HG03095 (cell line): ENCODE results near the gene IGF1.

Source experiments
- ATAC-seq: cut with Tn5 transposase; IDR thresholded peaks from one replicate; pipeline ENCODE4 v1.9.1; 2021; ENCODE audit warnings: moderate library complexity; ENCODE audit not compliant: unreplicated experiment

IGF1 gene

DNA sequence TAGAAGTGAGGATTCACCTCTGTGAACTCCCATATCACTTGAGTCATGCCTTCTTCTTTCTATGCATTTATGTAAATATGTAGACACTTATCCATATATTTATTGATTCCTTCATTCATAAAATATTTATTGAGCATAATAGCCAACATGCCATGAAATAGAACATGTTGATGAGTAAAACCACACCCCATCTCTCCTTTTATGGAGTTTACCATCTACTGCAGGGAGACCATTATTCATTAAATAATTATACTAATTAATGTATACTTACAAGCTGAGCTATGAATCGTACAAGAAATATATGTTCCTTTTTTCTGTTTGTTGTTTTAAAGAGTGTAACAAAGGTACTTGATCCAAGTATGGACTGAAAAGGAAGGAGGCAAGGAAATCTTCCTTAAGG lies 17.4 kb upstream of the IGF1 start:
- ATAC-seq: no peak

DNA sequence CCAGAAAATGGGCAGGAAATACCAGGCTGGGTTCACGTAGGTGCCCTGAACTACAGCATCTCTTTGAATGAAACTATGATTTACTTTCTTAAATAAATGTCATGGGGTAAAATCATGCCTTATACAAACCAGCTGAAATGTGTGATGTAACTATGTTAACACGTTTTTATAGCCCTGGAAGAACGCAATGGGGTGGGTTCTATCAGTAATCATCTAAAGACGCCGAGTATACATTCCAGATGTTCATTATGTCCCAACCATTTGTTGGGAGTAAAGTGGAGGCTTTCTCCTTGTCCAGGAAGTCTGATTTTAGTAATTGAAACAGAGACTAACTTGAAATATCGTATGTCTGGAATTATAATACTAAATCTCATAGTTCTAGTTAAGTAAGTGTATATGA lies 16.2 kb upstream of the IGF1 start:
- ATAC-seq: no peak

DNA sequence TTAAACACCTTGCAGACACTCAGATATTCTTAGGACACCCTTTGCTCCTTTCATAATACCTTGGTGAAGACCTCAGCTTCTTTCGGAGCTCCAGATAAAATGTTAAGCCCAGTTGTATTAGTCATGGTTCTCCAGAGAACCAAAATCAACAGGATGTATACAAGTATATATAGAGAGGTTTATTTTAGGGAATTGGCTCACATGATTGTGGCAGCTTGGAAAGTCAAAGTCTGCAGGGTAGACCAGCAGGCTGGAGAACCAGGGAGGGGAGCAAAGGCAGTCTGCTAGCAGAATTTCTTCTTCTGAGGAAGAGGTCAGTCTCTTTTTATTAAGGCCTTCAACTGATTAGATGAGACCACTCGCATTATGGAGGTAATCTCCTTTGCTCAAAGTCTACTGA lies 6.9 kb upstream of the IGF1 start:
- ATAC-seq: no peak

DNA sequence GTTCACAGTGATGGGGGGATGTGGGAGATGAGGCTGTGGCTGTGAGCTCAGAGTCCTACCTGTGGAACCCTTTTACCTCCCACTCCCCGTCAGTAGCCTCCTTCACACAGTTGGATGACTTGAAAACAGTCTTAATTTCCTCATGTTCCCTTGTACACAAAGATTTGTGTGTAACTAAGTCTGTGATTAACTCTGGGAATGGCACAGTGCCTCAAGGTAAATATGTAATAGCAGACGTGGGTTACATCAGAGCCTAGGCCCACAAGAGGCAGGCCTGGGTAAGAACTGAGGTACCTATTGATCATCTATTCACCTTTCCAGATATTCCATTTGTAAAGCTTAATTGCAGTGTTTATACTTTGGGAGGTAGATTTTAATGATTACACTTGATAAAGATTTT lies 5.8 kb upstream of the IGF1 start:
- no peak for ATAC-seq

DNA sequence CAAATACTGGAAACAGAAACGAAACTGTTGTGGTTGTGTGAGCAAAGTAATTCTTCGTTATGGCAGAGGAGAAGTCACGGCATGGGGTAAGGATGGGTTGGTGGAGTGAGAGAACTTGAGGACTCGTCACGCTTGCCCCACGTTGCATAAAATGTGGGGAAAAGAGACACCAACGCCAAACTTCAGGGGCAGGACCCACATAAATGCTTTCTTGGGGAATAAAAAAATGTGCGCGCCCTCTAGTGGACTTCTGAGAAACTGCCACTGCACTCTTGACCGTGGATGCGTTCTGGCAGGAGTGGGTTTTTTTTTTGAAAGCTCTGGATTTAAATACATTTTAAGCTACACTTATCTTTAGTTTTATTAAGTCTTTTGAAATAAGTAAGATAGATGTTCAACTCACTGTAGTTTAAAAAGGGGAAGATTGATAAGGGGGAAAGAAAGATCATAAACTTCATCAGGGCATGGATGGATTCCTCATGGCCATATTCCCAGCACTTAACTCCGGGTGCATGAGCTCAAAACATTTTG lies 4.1 kb upstream of the IGF1 start:
- ATAC-seq: peak; percentile 40

DNA sequence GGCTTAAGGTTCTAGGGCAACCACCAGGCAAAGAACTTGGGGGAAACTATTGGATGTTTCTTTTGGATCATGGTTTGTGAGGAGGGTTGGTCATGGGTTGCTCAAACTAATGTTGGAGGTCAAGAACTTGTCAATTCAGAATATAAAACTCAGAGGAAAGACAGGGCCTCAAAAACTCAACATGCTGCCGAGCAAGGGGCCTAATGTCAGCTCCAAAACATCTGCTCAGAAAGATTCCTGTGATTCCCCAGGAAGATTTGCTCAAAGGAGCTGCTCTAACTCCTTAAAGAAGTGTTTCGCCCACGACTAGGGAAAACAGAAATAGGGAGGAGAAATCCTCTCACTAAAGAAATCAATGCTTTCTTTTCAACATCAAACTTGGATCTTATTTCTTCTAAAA lies 3.7 kb upstream of the IGF1 start:
- peak; percentile 18 for ATAC-seq

DNA sequence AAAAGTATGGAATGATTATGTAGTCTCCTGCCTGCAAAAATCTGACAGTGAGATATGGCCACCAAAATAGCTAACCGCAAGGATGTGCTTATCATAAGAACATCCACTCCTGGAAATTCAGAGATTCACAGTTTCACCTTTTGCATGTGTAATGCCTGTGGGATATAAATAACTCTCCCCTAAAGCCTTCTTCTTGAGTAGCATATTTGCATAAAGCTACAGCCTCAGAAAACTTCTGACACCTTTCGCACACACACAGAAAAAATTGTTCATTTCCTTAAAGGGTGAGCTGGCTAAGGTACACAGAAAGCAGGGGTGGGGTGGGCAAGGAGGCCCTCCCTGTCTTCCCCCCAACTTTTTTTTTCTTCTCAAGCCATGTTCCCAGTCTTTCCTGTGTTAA lies 3.1 kb upstream of the IGF1 start:
- peak; percentile 55 for ATAC-seq

DNA sequence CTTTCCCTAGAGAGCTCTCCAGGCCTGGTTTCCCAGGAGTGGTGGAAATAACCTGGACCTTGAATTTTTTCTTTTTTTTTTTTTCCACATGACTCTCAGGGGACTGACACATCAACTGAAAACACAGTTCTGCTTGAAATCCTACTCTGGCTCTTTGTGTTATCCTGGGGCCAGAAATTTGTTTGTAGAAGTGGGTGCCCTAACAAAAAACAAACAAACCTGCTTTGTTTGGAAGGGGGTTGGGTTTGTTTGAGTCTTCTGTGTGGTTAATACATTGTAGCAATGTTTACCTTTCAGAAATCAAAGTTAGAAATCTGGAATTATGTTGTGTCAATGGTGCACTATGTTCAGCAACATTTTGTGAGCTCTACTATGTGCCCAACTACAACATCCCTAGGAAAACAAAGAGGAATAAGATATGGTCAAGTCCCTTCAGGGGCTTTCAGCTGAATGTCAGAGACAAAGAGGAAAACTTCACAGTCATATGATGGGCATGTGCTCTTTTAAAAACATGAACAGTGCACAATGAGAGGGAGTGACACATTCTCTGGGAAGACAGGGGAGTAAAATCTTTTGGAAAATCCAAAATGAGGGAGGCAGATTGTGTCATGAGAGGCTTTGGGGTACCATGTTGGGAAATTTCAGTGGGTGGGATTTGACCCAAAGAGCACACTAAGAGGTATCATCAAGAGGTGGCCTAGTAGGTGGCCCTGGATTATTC lies 1.5 kb upstream of the IGF1 start:
- no peak for ATAC-seq

DNA sequence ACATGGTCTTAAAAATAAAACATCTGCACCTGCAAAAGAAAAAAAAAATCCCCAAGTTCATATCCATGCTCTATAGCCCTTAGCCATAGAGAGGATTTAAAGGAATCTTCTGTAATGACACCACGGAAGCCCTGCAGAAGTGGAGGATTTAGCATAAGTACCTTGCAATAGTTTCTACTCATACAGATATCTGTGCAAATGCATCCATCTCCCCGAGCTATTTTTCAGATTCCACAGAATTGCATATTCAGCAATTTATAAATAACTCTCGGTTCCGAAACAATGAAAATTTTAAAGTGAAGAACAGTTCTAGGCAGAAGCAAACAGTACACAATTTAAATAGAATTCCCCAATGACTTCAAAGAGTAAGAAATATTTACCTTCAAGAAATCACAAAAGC lies 424 bp downstream of the IGF1 start:
- no peak for ATAC-seq

DNA sequence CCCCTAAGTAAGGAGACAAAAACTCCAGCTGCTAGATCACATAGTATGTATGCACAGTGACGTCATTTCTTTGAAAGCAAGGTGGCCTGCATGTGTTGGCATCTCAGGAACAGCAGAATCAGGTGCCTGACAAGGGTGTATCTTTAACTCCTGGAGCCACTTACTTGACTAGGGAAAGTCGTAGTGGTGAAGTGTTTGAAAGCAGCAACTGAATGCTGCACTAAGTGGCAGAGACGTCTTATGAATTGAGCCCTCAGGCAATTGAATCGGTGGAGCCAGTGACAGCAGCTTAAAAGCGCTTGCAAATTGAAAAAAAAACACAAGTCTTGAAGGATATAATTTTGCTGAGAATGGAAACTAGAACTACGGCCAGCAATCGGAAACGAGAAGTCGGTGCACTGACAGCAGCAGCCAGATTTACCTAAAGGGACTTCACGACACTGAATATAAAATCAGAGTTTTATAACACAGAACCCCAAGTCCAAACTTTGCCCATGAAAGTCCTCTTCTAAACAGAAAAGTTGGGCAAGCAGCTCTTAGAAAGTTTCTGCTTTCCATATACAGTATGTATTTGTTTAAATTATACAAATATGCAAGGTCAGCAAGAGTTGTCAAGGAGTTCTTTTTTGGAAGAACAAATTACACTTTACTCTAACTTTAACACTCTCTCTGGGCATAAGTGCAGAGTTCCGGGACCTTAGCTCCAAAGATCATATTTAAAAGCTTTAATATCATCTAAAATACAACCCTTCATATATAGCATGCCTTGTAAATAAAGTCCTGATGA lies 1.1 kb downstream of the IGF1 start:
- ATAC-seq: peak; percentile 25

DNA sequence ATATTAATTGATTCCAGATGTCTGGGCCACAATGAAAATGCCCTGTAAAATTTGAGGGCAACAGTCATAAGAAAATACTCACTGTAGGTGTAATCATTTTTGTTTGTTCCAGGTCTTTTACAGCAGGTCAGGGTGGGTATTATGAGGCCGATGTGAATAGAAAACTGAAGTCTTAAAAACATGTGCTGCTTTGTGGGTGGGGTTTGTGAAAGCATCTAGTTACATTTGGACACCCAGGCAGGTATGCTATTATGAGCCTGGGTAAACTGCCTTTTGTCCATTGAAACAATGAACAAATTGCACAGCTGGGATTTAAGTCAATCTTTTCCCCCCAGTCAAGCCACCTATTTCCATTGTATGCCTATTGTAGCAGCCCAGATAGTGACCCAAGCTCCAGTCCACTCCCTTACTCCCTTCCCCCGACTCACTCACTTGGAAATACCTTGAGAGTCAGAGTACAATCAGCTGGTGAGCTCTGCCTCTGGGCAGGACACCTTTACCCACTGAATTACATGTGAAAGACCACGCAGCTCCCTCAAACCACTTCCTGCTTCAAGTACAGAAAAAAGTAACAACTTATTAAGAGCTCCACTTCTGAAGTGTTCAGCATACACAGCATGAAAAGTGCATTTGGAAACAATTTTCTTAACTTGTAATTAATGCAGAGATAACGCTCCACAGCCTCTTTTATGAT lies 1.8 kb downstream of the IGF1 start:
- peak; percentile 65 for ATAC-seq

DNA sequence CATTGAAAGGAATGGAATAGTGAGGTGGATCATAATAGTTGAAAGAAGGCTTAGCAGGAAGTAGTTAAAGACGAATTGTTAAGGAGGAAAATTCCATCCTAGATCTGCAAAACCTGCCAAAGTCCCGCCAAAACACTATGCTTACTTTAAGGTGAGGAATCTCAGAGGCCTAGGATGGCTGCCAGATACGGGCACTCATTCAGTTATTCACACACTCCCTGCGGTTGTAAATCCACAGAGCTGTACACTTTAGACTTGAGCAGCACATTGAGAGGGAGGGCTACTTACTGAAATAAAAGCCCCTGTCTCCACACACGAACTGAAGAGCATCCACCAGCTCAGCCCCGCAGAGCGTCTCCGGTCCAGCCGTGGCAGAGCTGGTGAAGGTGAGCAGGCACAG lies 5.0 kb downstream of the IGF1 start:
- ATAC-seq: no peak

DNA sequence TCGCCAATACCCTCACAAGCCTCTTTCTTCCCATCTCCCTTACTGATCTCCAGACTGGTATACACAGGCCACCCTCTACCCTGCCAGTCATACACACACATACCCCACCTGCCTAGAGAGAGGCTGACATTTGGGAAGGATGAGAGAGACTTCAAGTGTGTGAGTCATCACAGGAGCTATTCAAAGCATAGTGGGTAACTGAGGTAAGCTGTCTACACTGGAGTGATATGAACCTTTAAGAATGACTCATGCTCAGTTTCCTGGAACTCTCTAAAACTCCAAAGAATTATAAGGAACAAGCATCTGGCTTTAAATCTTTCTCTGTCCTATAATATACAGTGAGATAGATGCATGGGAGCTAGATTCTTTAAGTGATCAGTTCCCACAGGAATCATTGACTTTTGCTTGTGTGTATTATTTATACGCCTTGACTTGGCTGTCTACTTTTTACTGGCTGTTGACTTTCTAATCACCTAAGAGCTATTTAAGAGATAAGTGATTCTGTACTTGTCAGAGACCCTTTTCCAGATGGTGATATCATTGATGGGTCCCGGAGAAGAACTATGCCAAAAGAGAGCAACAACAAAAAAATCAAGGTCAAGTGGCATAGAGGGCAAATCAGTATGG lies 5.8 kb downstream of the IGF1 start:
- ATAC-seq: no peak

DNA sequence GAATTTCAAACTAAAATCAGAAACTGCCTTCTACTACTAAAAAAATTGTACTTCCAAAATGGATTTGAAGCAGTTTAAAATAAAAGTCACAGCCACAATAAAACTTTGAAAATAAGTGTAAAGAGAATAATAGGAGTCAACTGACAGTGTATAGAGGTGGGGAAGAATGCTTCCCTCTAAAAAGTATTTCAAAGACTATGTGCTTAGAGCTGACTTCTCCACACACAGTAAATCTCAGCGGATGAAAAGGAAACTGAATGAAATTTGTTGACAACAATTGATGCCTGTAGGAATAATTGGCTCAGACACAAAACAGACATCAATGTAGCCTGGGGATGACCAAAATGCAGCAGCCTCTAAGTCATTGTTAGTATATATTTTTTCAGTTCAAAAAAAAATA lies 7.9 kb downstream of the IGF1 start:
- ATAC-seq: no peak

DNA sequence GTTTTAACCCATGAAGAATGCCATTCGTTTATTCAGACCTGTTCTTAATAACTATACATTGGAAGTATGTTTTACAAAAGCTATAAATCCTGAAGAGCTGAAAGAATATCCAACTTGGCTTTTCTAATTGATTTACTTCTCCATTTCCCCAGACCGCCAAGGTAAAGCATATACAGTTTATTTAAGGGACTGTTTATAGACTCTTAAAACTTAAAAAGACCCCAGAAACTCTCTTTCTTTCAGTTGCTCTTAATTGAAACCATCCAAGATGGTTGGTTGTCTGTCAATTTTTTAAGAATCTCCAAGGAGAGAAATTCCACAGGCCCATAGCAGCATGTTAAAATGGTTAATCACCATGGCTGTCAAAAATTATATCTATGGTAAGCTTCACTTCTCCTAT lies 8.8 kb downstream of the IGF1 start:
- no peak for ATAC-seq

DNA sequence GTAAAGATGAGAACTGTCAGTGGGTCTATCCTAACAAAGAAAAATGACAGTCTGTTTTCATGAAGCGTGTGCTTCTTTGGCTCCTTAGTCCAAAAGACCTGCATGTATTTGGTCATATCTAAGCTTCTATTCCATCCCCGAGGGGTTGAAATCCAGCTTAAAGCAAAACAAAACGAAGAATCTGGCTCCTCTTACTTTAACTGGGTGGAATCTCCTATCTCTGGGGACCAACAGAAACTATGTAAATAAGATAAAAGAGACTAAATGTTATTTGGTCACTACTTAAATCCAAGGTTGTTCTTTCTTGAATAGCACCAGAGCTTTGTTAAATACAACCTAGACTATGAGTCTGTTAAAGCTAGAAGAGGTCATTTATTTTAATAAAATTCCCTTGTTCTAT lies 9.4 kb downstream of the IGF1 start:
- no peak for ATAC-seq

DNA sequence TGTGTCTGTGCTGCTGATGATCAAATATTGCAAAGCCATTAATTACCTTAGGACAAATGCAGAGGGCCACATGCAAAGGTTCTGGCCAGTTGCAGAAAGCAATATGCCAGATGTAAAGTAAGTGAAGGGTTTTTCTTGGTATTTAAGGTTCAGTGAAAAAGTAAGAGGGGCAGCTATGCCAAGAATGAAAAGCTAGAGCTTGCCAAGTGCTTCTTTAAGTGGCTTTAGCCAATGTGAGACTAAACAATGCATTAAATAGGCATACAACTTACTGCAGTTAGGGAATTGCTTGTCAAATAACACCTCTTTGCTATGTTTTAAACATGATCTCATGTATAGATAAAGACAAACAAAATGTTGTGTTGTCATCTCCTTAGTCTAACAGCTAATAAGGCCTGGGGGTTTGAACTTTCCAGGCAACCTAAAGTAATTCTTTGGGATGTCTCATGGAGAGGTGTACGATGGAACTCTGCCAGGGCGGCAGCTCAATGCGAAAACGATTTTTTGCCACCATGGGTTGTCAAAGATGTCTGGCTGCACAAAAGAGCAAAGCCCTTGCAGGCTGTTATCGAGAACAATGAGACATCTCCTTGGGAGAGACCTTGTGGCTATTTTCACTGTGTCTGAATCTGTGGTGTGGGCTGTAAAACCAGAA lies 12.0 kb downstream of the IGF1 start:
- no peak for ATAC-seq

DNA sequence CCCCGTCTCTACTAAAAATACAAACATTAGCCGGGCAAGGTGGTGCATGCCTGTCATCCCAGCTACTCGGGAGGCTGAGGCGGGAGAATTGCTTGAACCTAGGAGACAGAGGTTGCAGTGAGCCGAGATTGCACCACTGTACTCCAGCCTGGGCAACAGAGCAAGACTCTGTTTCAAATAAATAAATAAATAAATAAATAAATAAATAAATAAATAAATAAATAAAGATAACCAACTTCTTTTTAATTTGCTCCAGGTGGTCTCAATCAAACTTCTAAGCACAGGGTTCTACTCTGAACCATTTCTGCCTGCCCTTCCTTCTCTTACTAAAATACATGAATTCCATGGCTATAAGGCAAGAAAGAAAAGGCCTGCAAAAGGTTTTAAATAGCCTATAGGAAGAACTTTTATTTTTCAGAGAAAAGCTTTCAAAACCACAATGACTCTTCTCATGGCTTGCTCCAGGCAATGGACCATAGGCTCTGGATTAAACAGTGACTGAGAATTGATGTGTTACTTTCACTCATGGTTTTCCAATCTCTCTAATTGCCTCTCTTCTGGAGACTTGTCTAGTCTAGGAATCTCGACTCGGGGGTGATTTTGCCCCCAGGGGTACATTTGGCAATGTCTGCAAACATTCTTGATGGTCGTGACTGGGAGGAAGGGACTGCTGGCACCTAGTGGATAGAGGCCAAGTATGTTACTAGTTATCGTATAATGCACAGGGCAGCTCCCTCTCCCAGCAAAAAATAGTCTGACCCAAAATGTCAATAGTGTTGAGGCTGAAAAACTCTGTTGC lies 14.4 kb downstream of the IGF1 start:
- no peak for ATAC-seq

DNA sequence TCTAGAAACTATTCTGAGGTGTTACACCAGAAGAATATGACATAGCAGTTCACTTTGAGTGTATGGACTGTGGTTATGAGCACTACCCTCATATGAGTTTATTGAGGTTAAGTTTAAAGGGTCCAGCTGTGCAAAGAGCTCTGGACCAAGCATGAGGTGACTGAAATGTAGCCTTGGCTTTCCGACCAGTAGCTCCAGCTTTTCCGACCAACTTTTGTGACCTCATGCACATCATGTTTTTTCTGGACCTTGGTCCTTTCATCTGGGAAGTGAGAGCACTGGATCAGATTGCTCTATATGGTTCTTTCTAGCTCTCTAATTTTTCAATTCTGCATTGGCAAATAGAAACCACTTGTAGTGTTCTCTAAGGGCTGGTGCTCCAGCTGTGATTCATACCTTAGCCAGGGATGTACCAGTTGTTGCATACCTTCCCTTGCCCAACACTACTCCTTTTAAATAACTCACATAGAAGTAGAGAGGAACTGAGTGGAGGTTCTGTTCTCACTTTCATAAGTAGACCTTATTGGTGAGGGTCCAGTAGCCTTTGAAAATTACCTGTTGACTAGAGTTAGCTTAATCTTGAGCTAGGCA lies 16.6 kb downstream of the IGF1 start:
- no peak for ATAC-seq
